ENCODE results near the gene MRAP. TPM values are rescaled to one million over a fixed set of nuclear protein-coding genes. Genes with fewer than 3 reads are reported as not detected.

The MRAP gene
- total RNA-seq, 1 donor from 2014 or later = 0.46 TPM

DNA sequence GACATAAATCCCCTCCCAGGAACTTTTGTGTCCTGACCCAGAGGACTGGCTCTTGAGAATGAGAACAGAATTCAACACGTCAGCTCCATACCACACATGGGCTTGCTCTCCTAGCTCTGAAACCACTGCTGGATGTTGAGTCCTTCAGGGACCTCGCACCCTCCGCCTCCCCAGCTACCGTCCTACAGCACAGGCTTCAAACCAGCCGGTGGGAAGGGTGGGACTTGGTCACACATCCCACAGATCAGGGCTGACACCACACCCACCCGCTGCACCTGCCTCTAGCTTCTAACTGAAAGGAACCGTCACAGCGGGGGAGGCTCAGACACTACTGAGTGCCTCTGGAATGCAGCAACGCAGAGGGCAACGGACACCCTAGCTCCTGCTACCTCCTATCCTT is 24.0 kb downstream of the MRAP start:
- Histone ChIP-seq H3K27ac (no peak overlapping the region), H3K36me3 (peaks cover 85% of the 10 kb centered on the region), H3K4me1 (no peaks in the 10 kb centered on the region), H3K27me3 (no peaks in the 10 kb centered on the region), H3K9me3 (no peaks in the 10 kb centered on the region), H3K4me3 (no peak overlapping the region)
- TF ChIP-seq, protein P1, sequence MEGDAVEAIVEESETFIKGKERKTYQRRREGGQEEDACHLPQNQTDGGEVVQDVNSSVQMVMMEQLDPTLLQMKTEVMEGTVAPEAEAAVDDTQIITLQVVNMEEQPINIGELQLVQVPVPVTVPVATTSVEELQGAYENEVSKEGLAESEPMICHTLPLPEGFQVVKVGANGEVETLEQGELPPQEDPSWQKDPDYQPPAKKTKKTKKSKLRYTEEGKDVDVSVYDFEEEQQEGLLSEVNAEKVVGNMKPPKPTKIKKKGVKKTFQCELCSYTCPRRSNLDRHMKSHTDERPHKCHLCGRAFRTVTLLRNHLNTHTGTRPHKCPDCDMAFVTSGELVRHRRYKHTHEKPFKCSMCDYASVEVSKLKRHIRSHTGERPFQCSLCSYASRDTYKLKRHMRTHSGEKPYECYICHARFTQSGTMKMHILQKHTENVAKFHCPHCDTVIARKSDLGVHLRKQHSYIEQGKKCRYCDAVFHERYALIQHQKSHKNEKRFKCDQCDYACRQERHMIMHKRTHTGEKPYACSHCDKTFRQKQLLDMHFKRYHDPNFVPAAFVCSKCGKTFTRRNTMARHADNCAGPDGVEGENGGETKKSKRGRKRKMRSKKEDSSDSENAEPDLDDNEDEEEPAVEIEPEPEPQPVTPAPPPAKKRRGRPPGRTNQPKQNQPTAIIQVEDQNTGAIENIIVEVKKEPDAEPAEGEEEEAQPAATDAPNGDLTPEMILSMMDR (IDR thresholded peaks at IDR 0.05) = no peak
- ATAC-seq (no peak), DNase-seq (no peak)
- intact Hi-C loops (cut with DNase I) = no loop called here

DNA sequence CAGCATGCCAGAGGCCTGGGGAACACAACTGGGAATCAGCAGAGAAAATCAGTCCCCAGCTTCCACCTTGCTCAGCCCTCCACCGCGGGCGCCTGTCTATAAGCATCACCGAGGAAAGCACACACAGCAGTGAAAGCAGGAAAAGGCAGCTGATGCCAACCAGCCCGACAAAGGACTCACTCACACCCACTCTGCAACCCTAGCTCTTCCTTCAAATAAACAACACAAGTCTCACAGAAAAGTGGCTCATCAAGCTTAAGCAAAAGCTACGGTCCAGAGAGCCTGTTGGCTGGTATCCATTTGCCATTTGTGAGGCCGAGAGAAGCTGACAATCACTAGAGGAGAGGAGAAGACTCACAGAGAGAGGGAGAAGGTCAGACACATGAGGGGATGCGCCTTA is 27.1 kb downstream of the MRAP start:
- Histone ChIP-seq H3K27me3 (no peaks in the 10 kb centered on the region), H3K36me3 (peaks cover 57% of the 10 kb centered on the region)
- intact Hi-C loops (cut with DNase I) = no loop called here

DNA sequence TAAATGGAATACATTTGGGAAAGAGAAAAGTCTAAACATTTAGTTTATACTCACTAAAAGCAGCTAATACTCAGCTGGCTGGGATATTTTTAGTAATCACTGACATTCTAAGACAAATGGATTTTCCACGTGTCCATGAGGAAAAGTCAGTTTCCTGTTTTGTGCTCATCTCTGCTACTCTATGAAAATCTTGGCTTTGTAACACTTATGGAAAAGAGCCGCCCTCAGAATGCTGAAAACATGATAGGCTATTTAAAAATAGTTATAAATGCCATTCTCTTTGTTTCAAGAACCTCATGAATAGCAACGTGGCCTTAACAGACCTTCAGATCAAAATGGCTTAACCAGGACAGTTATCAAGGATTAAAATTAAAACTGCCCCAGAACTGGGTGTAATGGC is 29.9 kb downstream of the MRAP start:
- no peak for ATAC-seq
- no peaks in the 10 kb centered on the region for H3K9me3 ChIP-seq
- TF ChIP-seq, protein P1 (IDR thresholded peaks at IDR 0.05) = no peak
- peaks cover 6% of the 10 kb centered on the region for H3K4me1 ChIP-seq
- no peak for DNase-seq
- no peaks in the 10 kb centered on the region for H3K27me3 ChIP-seq
- H3K36me3 ChIP-seq = peaks cover 51% of the 10 kb centered on the region
- H3K4me3 ChIP-seq = no peak overlapping the region
- intact Hi-C loops (cut with DNase I) = no loop called here
- peak overlapping the region; percentile 61 for H3K27ac ChIP-seq

More for the DNA sequence above, 27.1 kb downstream of the MRAP start:
- Histone ChIP-seq H3K4me3 (no peak overlapping the region), H3K9me3 (no peaks in the 10 kb centered on the region), H3K4me1 (peaks cover 6% of the 10 kb centered on the region), H3K27ac (no peak overlapping the region)
- no peak for ATAC-seq
- TF ChIP-seq, protein P1 (IDR thresholded peaks at IDR 0.05) = no peak
- DNase-seq = no peak

DNA sequence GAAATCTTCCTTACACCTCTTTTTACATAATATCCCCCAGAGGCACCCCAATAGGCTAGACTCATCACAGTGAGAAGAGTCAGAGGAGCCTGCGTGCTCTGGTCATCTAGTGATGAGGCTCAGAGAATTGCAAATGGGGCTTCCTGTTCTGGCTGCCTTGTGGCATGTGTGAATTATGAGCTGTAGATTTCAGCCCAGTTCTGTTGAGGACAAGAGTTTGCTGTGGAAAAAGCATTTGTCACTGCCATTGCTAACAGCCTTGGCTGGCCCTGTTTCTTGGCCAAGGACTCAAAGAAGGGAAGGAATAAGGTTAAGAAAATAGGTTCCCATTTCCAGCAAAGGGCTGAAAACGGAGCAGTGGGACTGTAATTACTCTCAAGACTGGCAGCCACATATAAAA is 30.7 kb downstream of the MRAP start:
- H3K4me1 ChIP-seq = peaks cover 6% of the 10 kb centered on the region
- intact Hi-C loops (cut with DNase I) = no loop called here
- peaks cover 51% of the 10 kb centered on the region for H3K36me3 ChIP-seq
- H3K27ac ChIP-seq = peak overlapping the region; percentile 61
- ATAC-seq = peak; percentile 36
- no peaks in the 10 kb centered on the region for H3K9me3 ChIP-seq
- no peak overlapping the region for H3K4me3 ChIP-seq
- TF ChIP-seq, protein P1 (IDR thresholded peaks at IDR 0.05) = no peak
- DNase-seq = no peak
- no peaks in the 10 kb centered on the region for H3K27me3 ChIP-seq

DNA sequence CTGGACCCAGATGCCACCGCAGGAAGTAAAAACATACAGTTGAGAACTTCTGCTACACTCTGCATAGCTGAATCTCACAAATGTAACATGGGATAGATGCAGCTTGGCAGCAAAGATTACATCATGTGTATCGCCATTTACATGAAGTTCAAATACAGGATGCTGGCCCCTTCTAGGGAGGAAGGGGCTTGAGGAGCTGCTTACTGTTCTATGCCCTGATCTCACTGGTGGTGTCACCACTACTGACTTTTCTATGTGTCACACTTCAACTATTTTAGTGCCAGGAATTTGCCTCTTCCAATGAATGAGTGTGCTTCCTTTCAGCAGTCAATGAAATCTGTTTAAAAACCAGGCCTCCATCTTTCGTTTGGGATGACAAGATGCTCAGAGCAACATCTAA is 31.1 kb downstream of the MRAP start:
- ATAC-seq = no peak
- Histone ChIP-seq H3K4me3 (no peak overlapping the region), H3K36me3 (peaks cover 51% of the 10 kb centered on the region), H3K27me3 (no peaks in the 10 kb centered on the region), H3K4me1 (peaks cover 6% of the 10 kb centered on the region), H3K27ac (no peak overlapping the region), H3K9me3 (no peaks in the 10 kb centered on the region)
- TF ChIP-seq, protein P1 (IDR thresholded peaks at IDR 0.05) = no peak
- intact Hi-C loops (cut with DNase I) = no loop called here
- no peak for DNase-seq

DNA sequence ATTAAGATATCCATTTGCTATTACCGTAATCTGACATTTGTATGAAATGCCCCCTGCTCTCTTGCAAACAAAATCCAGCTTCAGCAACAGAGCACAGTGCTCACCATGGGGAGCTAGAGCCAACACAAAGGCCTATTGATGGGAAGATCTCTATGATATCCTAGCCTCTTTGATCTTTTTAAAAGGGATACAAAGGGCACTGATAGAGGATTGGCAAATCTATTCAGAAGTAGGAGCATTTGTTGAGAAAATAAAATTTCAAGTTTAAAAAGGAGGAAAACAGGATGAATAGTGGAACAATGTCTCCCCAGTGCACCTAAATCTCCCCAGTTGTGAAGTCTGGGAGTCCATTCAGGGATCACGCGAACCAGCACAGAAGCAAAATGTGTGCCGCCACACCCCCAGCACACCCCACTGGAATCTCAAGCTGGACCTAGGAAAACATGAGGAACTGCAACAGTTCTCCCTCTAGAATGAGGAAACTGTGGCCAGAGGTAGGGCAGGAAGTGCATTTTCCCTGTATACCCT is 32.2 kb downstream of the MRAP start:
- intact Hi-C loops (cut with DNase I) = no loop called here
- H3K9me3 ChIP-seq = no peaks in the 10 kb centered on the region
- TF ChIP-seq, protein P1 (IDR thresholded peaks at IDR 0.05) = no peak
- H3K27ac ChIP-seq = no peak overlapping the region
- no peak for ATAC-seq
- DNase-seq = no peak
- H3K4me1 ChIP-seq = peaks cover 6% of the 10 kb centered on the region
- H3K27me3 ChIP-seq = no peaks in the 10 kb centered on the region
- H3K36me3 ChIP-seq = peaks cover 55% of the 10 kb centered on the region
- H3K4me3 ChIP-seq = no peak overlapping the region
